Activated naive CD4-positive, alpha-beta T cell treated with anti-CD3 and anti-CD28 coated beads, Interleukin-2, amount 10 ng/mL, durations not matched to agents 7 days and 5 days (primary cell): ENCODE measurements around the gene DNAJC17.

Experiments
- CTCF ChIA-PET: fragments of 350-600 bp; sonication (Branson Sonifier 250); formaldehyde crosslinking; loops from one replicate; lab custom pipeline; 2021; ENCODE audit warnings: antibody characterized with exemption; lab: Charles Lee
- DNase-seq: peaks from one replicate; pipeline ENCODE4 v3.0.0-alpha.2; 2020
- H3K27ac Mint-ChIP-seq: one replicate; pipeline ENCODE4 v1.8.0; 2021; ENCODE audit warnings: mild to moderate bottlenecking, moderate library complexity, mixed read lengths
- H3K27me3 Mint-ChIP-seq: one replicate; pipeline ENCODE4 v1.8.0; 2021; ENCODE audit warnings: mild to moderate bottlenecking, mixed read lengths
- H3K36me3 Mint-ChIP-seq: one replicate; pipeline ENCODE4 v1.8.0; 2021; ENCODE audit warnings: mixed read lengths
- H3K4me1 Mint-ChIP-seq: one replicate; pipeline ENCODE4 v1.8.0; 2021; ENCODE audit warnings: mixed read lengths
- H3K4me3 Mint-ChIP-seq: one replicate; pipeline ENCODE4 v1.8.0; 2021; ENCODE audit warnings: mild to moderate bottlenecking, moderate library complexity, mixed read lengths
- H3K9me3 Mint-ChIP-seq: one replicate; pipeline ENCODE4 v1.8.0; 2021; ENCODE audit warnings: mixed read lengths

DNAJC17 gene

GRCh38 chr15:40773902-40774301 is 33.4 kb downstream of the DNAJC17 start:
- H3K27ac Mint-ChIP-seq = no peak overlapping the region
- H3K36me3 Mint-ChIP-seq = peaks cover 36% of the 10 kb centered on the region
- H3K4me3 Mint-ChIP-seq = no peak overlapping the region
- peaks cover 23% of the 10 kb centered on the region for H3K4me1 Mint-ChIP-seq
- DNase-seq = no peak
- CTCF ChIA-PET = interaction anchor here (1.3 kb wide), 1 partner anchor 11 kb away, joined by 4 read pairs; no protein-coding TSS in a partner anchor
- no peaks in the 10 kb centered on the region for H3K9me3 Mint-ChIP-seq
- H3K27me3 Mint-ChIP-seq = no peaks in the 10 kb centered on the region

GRCh38 chr15:40773496-40773895 is 33.8 kb downstream of the DNAJC17 start:
- Mint-ChIP-seq H3K36me3 (peaks cover 38% of the 10 kb centered on the region), H3K4me1 (peaks cover 28% of the 10 kb centered on the region), H3K9me3 (no peaks in the 10 kb centered on the region), H3K27ac (no peak overlapping the region), H3K4me3 (no peak overlapping the region), H3K27me3 (no peaks in the 10 kb centered on the region)
- CTCF ChIA-PET = interaction anchor here (1.3 kb wide), 1 partner anchor 12 kb away, joined by 4 read pairs; no protein-coding TSS in a partner anchor
- no peak for DNase-seq

DNA sequence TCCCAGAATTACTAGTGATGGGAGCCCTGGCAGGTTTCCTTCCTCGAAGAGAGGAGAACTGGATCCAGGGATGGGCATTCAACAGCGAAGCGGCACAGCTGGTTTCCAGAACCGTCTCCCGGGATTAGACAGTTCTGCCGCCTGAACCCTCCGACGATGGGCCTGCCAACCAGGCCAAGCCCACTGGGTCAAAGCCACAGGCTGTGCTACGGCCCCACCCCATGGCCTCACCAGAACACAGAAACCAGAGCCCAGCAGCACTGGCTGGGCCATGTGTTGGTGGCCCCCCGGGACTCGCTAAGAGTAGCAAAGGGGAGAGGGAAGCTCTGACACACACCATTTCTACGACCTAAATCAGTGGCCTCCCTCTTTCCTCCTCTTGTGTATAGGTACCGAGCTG is 35.3 kb downstream of the DNAJC17 start:
- H3K36me3 Mint-ChIP-seq = peaks cover 37% of the 10 kb centered on the region
- CTCF ChIA-PET = interaction anchor here (1.5 kb wide), 1 partner anchor 13 kb away, joined by 4 read pairs; no protein-coding TSS in a partner anchor

GRCh38 chr15:40771242-40771641 is 36.0 kb downstream of the DNAJC17 start:
- CTCF ChIA-PET = interaction anchor here (1.5 to 2.5 kb wide), 2 partner anchors 12 to 13 kb away, joined by 4 to 13 read pairs; no protein-coding TSS in a partner anchor
- Mint-ChIP-seq H3K4me3 (no peak overlapping the region), H3K36me3 (peaks cover 30% of the 10 kb centered on the region), H3K27me3 (no peaks in the 10 kb centered on the region), H3K4me1 (peaks cover 25% of the 10 kb centered on the region), H3K9me3 (no peaks in the 10 kb centered on the region), H3K27ac (no peak overlapping the region)
- DNase-seq = no peak

More for the DNA sequence above, 35.3 kb downstream of the DNAJC17 start:
- Mint-ChIP-seq H3K4me3 (no peak overlapping the region), H3K4me1 (peaks cover 30% of the 10 kb centered on the region), H3K27me3 (no peaks in the 10 kb centered on the region), H3K27ac (no peak overlapping the region), H3K9me3 (no peaks in the 10 kb centered on the region)
- DNase-seq = no peak

DNA sequence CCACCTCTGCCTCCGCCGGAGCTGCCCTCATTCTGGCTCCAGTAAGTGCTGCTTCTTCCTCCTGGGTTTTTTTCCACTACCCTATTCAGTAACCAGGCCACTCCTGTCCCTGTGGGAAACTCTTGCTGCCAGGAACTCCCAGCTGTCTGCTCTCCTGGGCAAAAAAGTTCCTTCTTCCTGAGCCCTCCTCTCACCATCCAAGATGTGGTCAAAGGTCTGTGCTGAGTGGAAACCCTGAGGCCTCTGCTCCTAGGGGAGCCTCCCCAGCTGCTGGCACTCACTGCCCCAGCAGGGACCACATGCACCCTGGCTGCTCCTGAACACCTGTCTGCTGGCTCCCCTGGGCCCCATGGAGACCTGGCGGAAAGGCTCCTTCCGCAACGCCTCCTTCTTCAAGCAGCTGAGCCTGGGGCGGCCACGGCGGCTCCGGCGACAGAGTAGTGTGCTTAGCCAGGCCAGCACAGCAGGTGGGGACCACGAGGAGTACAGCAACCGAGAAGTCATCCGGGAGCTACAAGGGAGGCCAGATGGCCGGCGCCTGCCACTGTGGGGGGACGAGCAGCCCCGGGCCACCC is 37.0 kb downstream of the DNAJC17 start:
- CTCF ChIA-PET = interaction anchor here (2.5 kb wide), 1 partner anchor 13 kb away, joined by 13 read pairs; no protein-coding TSS in a partner anchor
- no peak for DNase-seq
- Mint-ChIP-seq H3K36me3 (peaks cover 28% of the 10 kb centered on the region), H3K27me3 (no peaks in the 10 kb centered on the region), H3K4me3 (no peak overlapping the region), H3K27ac (peak overlapping the region; percentile 88), H3K9me3 (no peaks in the 10 kb centered on the region), H3K4me1 (peaks cover 35% of the 10 kb centered on the region)

- peak within 1 kb of the TSS; percentile 33 for H3K4me3 Mint-ChIP-seq
- H3K27ac Mint-ChIP-seq = peak within 1 kb of the TSS; percentile 88
- H3K27me3 Mint-ChIP-seq = no peaks in the 10 kb centered on the region
- DNase-seq = peak; percentile 59
- peaks cover 25% of the 10 kb centered on the region for H3K36me3 Mint-ChIP-seq
- CTCF ChIA-PET = interaction anchor here (2.5 kb wide), 1 partner anchor 13 kb away, joined by 13 read pairs; no protein-coding TSS in a partner anchor
- no peaks in the 10 kb centered on the region for H3K9me3 Mint-ChIP-seq
- peaks cover 43% of the 10 kb centered on the region for H3K4me1 Mint-ChIP-seq
These were observed 37.8 kb downstream of the DNAJC17 start, which contains the start of gene C15orf62 for GRCh38 chr15:40769274-40770146. Gene C15orf62, plus strand, starts transcription at chr15:40769980. Its CDS starts 516 bp downstream, at chr15:40770496.

DNA sequence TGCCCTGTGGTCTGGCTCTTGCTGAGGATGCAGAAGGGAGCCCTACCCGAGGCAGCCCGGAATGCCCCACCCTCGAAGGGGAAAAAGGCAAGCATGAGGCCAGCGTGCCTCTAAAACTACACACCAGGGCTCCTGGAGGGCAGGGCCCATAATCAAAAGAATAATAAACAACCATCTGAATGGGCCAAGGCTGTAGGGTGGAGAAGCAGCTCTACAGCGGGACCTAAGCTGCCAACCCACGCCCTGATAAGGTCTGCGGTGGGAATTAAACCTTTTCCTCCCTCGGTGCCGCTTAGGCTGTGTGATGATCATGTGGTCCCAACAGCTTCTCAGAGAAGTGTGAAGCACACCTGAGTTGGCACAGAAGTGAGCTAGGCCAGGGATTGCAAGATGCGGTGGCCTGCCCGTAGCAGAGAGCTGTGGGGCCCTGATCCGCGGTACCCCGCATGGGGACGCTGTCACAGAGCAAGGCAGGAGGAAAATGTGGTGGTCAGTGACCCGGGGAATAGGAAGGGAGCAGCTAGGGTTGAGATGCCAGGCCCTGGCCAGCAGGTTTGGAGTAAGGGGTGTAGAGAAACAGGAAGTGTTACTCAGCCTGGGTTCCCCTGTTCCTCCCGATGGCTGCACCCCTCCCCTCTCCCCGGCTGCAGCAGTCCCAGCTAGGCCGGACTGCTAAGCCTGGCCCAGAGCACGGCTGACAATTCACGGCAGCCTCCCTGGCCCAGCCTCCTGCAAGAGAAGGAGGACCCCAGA is 38.6 kb downstream of the DNAJC17 start:
- peaks cover 1% of the 10 kb centered on the region for H3K27me3 Mint-ChIP-seq
- H3K36me3 Mint-ChIP-seq = peaks cover 22% of the 10 kb centered on the region
- H3K4me3 Mint-ChIP-seq = peak overlapping the region; percentile 33
- H3K9me3 Mint-ChIP-seq = no peaks in the 10 kb centered on the region
- CTCF ChIA-PET = interaction anchor here (0.6 kb wide), 1 partner anchor 331 kb away, joined by 4 read pairs; no protein-coding TSS in a partner anchor
- peak overlapping the region; percentile 88 for H3K27ac Mint-ChIP-seq
- no peak for DNase-seq
- peaks cover 45% of the 10 kb centered on the region for H3K4me1 Mint-ChIP-seq

DNA sequence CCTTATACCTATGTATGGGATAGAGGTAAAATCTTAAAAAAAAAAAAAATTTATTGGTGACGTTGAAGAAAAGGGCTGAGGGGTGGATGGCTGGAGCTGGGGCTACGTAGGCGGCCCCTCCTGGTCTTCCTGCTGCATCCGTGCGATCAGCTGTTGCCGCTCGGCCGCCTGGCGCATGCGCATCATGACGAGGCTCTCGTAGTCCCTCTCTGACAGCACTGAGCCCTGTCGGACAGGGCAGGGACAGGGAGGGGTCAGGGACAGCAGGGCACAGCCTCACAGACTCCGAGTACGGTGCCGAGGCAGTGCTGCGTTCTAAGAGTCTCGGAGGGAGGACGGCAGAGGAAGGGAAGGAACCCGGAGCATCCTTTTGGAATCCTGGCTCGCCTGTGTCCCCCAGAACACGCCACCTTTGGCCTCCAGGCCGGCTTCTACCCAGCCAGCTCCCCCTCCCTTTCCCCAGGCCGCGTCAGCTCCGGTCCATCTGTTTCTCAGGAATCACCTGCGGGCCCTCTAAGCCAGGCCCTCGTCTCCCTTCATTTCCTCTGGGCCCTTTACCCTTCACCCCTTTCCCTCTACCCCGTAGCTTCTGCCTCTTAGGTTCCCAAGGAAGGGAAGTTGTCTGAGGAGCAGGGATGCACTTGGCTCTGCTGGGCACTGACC is 39.3 kb downstream of the DNAJC17 start:
- CTCF ChIA-PET = interaction anchor here (0.6 kb wide), 1 partner anchor 332 kb away, joined by 4 read pairs; no protein-coding TSS in a partner anchor
- Mint-ChIP-seq H3K27ac (peak overlapping the region; percentile 52), H3K27me3 (peaks cover 8% of the 10 kb centered on the region), H3K36me3 (peaks cover 19% of the 10 kb centered on the region), H3K9me3 (no peaks in the 10 kb centered on the region), H3K4me3 (no peak overlapping the region), H3K4me1 (peaks cover 52% of the 10 kb centered on the region)
- DNase-seq = no peak

GRCh38 chr15:40766906-40767837 is 40.1 kb downstream of the DNAJC17 start:
- Mint-ChIP-seq H3K4me1 (peaks cover 56% of the 10 kb centered on the region), H3K36me3 (peaks cover 17% of the 10 kb centered on the region), H3K4me3 (no peak overlapping the region), H3K9me3 (no peaks in the 10 kb centered on the region), H3K27ac (no peak overlapping the region), H3K27me3 (peaks cover 9% of the 10 kb centered on the region)
- CTCF ChIA-PET = interaction anchor here (0.6 kb wide), 1 partner anchor 441 kb away, joined by 3 read pairs; no protein-coding TSS in a partner anchor
- no peak for DNase-seq

- H3K36me3 Mint-ChIP-seq = peaks cover 16% of the 10 kb centered on the region
- H3K27me3 Mint-ChIP-seq = peaks cover 9% of the 10 kb centered on the region
- CTCF ChIA-PET = interaction anchor here (0.6 to 0.9 kb wide), 2 partner anchors 16 to 440 kb away, joined by 3 read pairs; no protein-coding TSS in a partner anchor
- peak overlapping the region; percentile 78 for H3K27ac Mint-ChIP-seq
- no peak for DNase-seq
- H3K4me3 Mint-ChIP-seq = no peak overlapping the region
- no peaks in the 10 kb centered on the region for H3K9me3 Mint-ChIP-seq
- peaks cover 56% of the 10 kb centered on the region for H3K4me1 Mint-ChIP-seq
These were observed 41.0 kb downstream of the DNAJC17 start for GRCh38 chr15:40766194-40766815.

- H3K27me3 Mint-ChIP-seq = peaks cover 19% of the 10 kb centered on the region
- H3K36me3 Mint-ChIP-seq = peaks cover 10% of the 10 kb centered on the region
- no peaks in the 10 kb centered on the region for H3K9me3 Mint-ChIP-seq
- CTCF ChIA-PET = interaction anchor here (1.3 to 1.6 kb wide), 2 partner anchors 15 to 18 kb away, joined by 3 to 7 read pairs; no protein-coding TSS in a partner anchor
- peak overlapping the region; percentile 92 for H3K27ac Mint-ChIP-seq
- H3K4me1 Mint-ChIP-seq = peaks cover 49% of the 10 kb centered on the region
- H3K4me3 Mint-ChIP-seq = peak overlapping the region; percentile 74
- DNase-seq = no peak
These were observed 42.6 kb downstream of the DNAJC17 start for GRCh38 chr15:40764629-40765103.
